GM12874 (cell line): ENCODE measurements around the gene IFI44L.

Experiments
- TF ChIP-seq, protein P1 (sequence below): IDR thresholded peaks from 2 replicates; pipeline ENCODE4 v1.5.1; 2011; ENCODE audit warnings: low read depth, mild to moderate bottlenecking, control low read depth, low read length, moderate library complexity; ENCODE audit not compliant: insufficient read depth

Gene IFI44L

DNA sequence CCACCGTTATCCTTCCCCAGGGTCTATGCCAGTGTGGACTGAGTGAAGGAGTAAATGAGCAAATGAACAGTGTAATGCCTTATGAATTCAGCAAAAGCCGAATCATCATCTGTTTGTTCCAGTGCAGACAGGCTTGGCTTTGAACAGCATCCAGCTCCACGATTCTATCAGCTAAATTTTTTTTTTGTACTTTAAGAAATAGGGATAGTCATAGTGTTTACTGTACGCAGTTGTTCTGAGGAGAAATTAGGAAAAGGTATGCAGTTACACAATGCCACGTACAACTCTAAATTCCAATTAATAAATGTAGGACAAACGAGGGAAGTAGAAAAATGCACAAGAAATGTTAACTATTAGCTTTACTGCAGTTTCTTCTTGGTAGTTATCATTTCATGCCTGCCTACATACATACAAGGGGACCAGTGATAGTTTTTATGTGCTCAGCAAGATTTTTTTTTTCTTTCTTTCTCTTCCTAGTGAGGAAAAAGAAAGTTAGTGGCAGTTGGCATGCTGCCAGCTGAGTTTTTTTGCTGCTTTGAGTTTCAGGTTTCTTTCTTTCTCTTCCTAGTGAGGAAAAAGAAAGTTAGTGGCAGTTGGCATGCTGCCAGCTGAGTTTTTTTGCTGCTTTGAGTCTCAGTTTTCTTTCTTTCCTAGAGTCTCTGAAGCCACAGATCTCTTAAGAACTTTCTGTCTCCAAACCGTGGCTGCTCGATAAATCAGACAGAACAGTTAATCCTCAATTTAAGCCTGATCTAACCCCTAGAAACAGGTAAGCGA, at the start of gene IFI44L:
IFI44L (plus strand) TSS at position 646 of the 777 bp plus-strand sequence. CDS start 7,468 bp downstream, outside the sequence.
- TF ChIP-seq, protein P1, sequence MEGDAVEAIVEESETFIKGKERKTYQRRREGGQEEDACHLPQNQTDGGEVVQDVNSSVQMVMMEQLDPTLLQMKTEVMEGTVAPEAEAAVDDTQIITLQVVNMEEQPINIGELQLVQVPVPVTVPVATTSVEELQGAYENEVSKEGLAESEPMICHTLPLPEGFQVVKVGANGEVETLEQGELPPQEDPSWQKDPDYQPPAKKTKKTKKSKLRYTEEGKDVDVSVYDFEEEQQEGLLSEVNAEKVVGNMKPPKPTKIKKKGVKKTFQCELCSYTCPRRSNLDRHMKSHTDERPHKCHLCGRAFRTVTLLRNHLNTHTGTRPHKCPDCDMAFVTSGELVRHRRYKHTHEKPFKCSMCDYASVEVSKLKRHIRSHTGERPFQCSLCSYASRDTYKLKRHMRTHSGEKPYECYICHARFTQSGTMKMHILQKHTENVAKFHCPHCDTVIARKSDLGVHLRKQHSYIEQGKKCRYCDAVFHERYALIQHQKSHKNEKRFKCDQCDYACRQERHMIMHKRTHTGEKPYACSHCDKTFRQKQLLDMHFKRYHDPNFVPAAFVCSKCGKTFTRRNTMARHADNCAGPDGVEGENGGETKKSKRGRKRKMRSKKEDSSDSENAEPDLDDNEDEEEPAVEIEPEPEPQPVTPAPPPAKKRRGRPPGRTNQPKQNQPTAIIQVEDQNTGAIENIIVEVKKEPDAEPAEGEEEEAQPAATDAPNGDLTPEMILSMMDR = no peak

DNA sequence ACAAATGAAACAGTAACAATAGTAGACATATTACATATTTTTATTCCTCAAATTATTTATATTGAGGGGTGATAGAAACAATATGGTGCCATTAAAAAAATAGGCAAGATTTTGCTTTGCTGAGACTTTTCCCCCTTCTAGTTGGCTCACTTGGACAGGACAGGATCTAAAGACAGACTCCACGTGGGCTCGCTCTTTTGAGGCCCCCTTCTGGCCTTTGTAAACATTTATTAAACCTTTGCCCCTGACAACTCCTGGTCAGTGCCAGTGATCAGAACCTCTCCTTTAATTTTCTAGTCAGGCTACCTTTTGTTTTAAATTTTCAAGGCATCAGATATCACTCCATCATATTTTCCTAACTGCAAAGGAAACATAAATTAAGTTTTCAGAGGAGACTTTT, 49.7 kb upstream of the IFI44L start:
- TF ChIP-seq, protein P1 = no peak

DNA sequence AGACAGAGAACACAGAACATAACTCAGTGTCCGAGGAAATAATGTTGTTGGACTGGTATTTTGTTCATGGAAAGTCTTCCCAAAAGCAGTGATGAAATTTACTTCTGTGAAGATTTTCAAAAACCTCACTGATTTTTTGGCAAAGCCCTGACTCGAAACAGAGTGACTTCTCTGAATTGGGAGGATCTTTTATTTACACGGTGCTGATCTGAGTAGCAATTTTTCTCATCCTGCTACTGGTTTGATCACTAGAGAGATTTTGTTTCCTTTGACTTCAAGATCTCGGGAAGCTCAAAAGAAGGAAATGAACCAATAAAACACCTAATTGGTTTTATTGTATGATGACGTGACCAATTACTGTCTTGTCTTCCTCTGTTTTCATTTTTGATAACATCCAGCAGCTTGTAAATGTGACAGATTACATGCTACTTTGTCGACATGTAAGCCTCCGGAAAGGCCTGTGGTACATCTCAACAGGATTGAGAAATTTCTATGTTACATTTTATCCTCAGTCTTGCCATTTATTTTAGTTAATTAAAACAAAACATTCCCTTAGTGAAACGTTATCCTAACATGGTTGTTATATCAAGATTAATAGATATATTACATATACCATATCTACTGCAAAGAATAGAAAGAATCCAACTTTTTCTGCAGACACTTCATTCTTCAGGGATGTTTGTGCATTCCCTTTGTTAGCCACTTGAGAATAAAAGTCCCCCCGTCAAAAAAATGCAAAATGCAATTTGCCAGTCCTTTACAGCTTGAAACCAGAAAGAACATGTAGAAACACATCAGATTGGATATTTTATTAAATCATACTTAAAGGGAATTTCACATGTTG, 42.8 kb upstream of the IFI44L start:
- TF ChIP-seq, protein P1 = no peak

DNA sequence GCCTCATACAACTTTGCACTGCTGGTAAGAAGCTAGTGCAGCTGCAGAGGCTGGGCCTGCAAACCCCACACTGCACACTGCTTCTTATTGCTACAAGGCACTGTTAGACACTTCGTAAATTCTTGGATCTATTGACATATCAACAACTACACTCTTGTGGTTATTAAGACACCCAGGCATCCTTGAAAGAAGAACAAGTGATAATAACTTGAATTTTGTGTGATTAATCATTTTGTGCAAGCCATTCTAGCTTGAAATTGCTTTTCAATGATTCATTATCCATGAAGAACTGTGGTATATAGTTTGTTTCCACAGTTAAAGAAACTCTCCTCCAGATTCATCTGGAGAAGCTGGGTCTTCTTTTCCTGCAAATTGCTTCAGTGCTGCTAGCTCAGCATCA, 33.7 kb upstream of the IFI44L start:
- TF ChIP-seq, protein P1 = no peak

DNA sequence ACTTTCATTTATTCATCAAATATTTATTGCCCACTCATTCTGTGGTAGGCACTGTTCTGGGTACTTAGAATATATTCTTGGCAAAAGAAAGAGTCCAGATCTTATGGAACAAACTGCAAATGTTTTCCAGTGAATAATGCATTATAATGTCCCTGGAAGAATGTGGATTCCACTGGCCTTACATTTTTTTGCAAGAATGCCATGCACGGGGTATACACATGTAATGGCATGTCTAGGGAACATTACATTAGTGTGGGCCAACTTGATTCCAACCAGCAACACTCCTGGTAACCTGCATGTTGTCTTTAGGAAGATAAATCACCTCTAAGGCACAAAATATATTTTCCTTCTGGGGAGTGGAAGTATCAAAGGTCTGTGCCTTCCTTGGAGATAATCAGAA, 33.0 kb upstream of the IFI44L start:
- TF ChIP-seq, protein P1 = no peak

DNA sequence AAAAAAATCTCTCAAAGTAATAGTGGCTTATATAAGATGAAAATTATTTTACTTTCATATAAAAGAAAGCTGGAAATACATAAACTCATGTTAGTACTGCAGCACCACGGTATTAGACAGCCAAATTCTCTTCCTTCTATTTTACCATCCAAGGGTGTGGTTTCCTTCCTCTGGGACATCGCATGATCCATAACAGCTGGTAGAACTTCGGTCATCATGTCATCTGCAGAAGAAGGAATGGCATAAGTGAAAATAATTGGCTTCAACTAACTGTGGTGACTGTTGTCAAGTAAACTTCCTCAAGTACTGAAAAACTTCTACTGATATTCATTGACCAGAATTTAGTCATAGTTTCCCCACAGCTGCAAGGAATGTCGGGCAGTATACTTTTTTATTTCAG, 28.3 kb upstream of the IFI44L start:
- TF ChIP-seq, protein P1 = no peak

DNA sequence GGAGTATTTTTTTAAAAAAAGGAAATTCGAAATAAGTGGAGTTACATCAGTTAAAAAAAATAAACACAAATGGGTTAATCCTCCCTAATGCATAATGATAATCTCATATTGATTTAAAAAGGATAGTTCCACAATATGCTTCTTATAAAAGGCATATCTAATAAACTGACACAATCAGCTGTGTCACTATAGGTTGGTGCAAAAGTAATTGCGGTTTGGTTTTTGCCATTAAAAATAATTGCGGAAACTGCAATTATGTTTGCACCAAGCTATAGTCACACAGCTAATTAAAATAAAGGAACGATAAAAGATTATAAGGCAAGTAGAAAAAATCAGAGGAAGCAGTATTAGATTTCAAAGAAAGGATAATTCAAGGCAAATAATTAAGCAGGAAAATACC, 21.0 kb upstream of the IFI44L start:
- TF ChIP-seq, protein P1 = no peak
